ENCODE measurements around the gene GALNS. TPM values are rescaled to one million over a fixed set of nuclear protein-coding genes. Genes with fewer than 3 reads are reported as not detected.

Gene GALNS
- total RNA-seq, 1 experiment from 2014 or later, result 15.2 TPM

DNA sequence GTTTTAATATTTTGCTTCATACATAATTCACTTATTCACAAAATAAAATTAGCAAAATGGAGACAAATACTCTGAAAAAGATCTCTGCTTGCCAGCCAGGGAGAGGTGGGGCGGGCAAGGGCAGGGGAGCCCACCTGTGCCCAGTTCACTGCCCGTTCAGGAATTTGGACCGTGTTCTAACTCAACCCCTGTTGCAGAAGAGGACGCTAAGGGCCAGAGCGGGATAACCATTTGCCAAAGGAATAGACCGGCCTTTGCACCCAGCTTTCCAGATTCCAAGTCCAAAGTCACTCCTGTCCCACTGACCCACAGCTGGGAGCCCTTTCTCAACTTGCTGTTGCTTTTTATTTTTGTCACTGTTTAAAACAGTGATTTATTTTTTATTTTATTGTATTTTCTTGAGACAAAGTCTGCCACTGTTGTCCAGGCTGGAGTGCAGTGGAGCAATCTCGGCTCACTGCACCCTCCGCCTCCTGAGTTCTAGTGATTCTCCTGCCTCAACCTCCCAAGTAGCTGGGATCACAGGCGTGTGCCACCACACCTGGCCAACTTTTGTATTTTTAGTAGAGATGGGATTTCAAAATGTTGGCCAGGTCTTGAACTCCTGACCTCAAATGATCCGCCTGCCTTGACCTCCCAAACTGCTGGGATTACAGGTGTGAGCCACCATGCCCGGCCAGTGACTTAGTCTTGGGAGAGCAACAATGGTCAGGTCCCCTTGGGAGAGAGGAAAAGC is 69.0 kb downstream of the GALNS start:
- in situ Hi-C loops (cut with HindIII; ENCODE audit: low pct_unique_long_range_greater_than_20kb, low sequenced_read_pairs), result no loop called here
- no peak for DNase-seq (ENCODE audit: low read depth, low spot score)

DNA sequence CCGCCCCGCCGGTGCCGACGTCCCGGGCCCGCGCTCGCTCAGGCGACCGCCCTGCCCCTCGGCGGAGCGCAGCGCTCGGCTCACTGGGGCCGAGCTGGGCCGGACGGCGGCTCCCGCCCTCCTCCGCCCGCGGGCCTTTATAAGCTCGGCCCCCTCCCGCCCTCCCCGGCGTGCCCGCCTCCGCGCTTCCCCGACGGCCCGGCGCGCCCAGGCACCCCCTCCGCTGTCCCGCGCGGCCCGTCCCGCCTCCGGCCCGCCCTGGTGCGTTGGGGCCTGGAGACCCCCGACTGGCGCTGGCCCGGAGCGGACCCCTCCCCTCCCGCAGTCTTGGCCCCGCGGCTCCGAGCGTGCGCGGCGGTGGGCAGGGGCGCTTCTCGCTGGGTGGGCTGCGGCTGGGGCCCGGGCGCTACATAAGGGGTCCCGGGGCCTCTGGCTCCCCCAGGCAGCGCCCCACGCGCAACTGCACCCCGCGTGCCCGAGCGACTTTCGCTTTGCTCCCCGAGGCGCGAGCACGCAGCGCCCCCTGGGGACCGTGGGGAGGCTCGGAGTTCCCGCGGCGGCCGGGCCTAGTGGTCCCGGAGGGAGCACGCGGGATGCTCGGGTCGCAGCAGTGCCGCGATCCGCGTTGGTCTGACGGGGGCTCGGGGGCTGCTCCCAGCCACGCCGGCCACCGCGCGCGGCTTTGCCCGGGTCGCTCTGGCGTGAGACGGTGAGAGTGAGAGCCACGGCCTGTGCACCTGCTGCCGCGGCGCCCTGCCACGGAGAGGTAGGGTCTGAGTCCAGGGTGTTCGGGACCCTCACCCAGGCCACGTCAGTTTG is 71.4 kb downstream of the GALNS start, which contains the start of gene PIEZO1:
Gene PIEZO1 (minus strand): TSS at position 115 of the 819 bp plus-strand sequence. CDS start 256 bp downstream, outside the sequence.
- in situ Hi-C loops (cut with HindIII; ENCODE audit: low pct_unique_long_range_greater_than_20kb, low sequenced_read_pairs), result no loop called here
- peak; percentile 50 for DNase-seq (ENCODE audit: low read depth, low spot score)

DNA sequence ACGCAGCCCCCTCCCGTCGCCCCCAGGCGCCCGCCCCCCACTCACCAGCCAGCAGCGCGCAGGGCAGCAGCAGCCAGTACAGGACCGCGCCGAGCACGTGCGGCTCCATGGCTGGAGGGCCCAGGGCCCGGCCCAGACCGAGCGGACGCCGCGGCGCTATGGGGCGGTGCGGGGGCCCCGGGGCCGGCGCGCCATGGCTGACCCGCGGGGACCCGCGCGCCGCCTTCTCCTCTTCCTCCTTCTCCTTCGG is 72.0 kb downstream of the GALNS start:
- in situ Hi-C loops (cut with HindIII; ENCODE audit: low pct_unique_long_range_greater_than_20kb, low sequenced_read_pairs), result no loop called here
- DNase-seq (ENCODE audit: low read depth, low spot score), result no peak

DNA sequence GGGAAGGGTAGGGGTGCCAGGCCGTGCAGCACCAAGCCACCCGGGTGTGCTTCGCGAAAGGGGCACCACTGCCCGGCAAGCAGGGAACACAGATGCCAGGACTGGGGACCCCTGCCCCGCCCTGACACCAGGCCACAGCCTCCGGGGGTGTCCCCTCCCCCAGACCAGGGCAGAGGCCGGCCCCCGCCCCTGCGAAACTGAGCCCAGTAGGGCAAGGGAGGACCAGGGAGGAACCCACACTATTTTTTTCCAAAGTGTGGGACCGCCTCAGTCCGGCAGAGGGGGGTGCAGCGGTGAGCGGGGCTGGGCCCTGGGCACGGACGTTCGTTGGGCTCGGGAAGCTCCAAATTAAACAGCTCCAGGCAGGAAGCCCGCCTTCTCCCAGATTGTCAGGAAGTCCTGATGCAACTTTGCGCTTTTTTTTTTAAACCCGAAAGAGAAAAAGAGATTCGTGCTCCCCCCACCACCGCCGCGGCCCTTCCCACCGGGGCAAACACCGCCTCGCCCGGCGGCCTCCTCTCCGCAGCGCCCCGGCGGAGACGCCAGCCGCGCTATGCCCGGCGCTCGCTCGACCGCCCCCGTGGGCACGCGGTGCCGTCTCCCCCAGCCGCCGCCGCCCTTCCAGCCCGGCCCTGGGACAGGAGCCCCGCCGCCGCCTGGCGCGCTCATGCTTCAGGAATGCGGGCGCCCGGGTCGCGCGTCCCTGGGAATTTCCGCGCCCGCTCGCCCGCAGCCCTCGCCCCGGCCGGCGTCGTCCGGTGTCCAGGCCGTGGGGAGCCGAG is 72.5 kb downstream of the GALNS start:
- in situ Hi-C loops (cut with HindIII; ENCODE audit: low pct_unique_long_range_greater_than_20kb, low sequenced_read_pairs), result no loop called here
- DNase-seq (ENCODE audit: low read depth, low spot score), result peak; percentile 25

DNA sequence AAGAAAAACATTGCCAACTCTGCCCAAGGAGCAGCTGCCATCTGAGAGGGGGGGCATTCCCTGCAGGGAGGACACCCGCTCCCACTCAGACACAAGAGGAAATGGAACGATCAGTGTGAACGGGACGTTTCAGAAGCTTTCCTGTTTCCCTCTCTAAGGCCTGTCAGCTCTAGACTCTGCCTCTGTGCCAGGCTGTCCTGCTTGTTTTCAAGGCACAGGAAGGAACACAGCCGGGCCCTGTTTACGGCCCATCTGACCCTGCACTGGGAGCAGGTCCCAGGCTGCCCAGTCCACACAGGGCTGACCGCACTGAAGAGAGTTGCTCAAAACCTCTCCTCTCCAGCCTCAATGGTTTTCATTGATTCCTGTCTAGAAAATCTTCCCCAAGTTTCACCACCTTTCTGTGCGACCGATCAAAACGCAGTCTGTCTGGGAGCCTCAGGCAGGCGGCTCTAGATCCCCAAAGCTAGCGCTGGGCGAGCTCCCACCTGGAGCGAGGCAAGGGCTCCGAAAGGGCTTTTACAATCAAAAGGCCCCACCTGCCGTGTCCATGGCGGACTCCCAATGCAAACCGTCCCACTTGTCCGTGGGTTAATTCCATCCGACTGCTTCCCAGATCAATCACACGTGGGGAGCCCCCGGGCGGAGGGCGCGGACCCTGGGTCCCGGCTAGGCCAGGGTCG is 73.2 kb downstream of the GALNS start:
- in situ Hi-C loops (cut with HindIII; ENCODE audit: low pct_unique_long_range_greater_than_20kb, low sequenced_read_pairs), result no loop called here
- no peak for DNase-seq (ENCODE audit: low read depth, low spot score)

DNA sequence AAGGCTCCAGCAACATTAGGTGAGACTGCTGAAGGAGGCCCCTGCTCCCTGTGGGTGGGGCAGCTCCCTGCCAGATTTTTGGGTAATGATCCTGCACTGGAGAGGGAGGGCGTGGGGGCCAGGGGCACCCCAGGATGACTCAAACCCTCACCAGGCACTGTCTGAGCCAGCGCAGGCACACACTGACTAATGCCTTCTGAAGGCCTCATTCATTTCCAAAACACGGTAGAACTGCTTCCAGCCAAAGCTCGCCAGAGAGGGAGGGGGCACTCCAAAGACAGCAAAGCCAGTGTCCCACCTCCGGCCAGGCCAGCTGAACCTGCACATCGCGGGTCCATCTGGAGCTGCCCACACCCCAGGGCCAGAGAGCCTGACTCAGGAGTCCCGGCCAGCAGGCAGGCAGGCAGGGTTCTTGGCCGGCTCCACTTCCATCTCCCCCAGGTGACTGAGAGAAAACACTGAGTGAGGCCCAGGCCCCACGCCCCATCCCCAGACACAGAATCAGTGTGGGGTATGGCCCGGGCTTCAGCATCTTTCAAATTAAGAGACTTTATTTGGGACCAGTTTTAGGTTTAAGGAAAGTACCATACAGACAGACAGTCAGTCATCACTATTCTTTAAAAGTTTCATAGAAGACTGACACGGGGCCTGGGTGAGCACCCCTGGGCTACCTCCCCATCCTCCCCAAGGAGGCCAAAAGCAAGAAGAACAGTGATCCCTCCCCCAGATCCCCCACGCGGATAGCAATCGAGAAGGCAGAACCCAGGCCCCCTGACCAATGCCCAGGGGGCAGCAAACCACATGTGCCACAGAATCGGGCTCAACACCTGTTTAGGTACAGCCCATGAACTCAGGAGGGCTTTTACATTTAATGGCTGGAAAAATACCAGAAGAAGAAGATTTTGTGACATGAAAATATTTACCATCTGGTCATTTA is 74.0 kb downstream of the GALNS start:
- in situ Hi-C loops (cut with HindIII; ENCODE audit: low pct_unique_long_range_greater_than_20kb, low sequenced_read_pairs), result no loop called here
- DNase-seq (ENCODE audit: low read depth, low spot score), result no peak

DNA sequence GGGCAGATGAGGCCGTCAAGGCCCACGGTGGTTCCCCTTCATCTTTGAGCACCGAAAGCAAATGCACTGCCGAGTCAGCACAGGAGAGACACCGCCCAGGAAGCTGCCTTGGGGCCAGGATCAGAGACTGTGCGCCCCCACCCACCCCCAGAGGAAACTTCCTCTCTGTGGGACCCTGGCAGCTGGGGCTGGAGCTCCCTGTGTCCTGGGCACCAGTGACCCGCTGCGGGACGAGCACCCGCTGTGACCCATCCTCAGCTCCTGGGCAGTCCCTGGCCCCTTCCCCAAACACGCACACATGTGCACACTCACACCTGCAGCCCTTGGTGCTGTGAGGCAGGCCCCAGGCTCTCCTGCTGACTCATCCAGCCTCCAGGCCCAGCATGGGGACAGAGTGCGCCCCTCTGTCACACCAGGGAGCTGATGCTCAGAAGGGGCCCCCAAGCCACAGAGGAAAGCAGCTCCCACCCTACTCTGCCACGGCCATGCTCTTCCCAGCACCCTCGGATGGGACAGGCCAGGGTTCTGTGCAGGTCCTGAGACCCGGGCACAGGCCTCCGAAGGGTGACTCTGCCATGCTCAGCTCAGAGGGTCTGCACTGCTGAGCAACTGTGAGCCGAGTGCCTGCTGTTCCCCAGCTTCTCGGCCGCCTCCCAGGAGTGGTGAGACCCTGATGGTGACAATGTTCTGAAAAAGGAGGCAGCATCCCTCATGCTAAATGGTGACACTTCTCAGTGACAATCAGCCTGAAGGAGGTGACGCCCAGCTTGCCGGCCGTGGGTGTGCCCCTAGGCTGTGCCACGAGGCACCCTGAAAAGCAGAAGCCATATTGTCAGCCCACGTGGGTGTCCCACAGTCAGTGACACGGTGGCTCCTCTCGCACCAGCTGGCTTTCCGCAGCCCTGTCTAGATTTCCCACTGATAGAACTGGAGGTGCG is 75.3 kb downstream of the GALNS start:
- DNase-seq (ENCODE audit: low read depth, low spot score), result no peak
- in situ Hi-C loops (cut with HindIII; ENCODE audit: low pct_unique_long_range_greater_than_20kb, low sequenced_read_pairs), result no loop called here

DNA sequence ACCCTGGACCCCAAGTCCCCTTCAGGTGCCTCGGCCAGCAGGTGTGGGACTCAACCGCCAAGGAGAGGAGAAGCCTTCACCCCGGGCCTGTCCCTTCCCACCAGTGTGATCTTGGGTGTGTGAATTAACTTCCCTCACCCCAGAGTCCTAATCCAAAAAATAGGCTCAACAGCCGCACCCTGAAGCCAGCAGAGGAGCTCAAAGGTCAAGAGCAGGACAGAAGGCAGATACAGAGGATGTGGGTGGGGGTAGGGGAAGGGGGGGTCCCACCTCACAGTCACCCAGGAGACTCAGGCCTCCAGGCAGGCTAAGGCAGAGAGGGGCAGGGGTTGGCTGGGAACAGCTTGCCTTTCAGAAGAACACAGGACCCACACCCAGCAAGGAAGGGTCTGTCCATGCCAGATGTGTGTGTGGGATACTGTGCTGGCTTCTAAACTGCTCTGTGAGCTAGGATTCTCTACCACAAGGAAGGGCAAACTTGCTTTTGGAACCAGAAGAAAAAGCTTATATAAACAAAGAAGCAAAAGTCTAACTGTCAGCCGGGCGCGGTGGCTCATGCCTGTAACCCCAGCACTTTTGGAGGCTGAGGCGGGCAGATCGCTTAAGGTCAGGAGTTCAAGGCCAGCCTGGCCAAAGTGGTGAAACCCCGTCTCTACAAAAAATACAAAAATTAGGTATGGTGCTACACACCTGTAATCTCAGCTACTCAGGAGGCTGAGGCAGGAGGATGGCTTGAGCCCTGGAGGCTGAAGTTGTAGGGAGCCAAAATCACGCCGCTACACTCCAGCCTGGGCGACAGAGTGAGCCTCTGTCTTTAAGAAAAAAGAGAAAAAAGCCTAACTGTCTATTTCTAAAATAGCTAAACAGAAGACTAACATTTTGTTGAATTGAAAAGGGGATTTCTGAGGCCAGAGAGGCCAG is 76.3 kb downstream of the GALNS start:
- in situ Hi-C loops (cut with HindIII; ENCODE audit: low pct_unique_long_range_greater_than_20kb, low sequenced_read_pairs), result no loop called here
- no peak for DNase-seq (ENCODE audit: low read depth, low spot score)

DNA sequence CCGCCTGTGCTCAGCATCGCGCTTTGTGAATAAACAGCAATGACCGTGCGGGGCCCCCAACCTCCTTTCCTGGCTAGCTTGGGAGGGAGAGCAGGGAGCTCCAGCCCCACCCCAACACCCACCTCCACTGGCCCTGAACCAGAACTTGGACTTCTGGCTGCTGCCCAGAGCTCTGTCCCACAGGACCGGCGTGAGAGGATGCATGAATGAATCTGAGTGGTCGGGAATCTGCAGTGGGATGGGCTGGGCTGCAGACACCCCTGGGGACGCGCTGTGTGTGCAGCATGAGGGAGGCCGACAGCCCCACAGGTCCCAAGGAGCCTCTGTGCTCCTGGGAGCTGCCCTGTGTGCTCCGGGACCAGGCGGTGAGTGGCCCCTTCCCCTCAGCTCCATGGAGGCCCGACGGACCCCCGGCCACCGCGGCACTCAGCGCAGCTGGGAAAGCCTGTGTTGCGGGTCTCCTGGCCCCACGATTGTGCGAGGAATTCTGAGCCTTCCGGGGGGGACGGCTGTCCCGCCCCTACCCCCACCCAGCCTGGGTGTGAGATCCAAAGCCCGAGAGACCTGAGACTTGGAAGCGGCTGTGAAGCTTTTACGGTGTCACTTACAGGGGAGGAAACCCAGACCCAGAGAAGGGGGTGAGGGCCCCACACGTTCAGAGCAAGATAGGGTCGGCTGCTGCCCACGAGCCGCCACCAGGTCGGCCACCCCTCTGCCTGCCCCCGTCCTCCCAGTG is 77.2 kb downstream of the GALNS start:
- in situ Hi-C loops (cut with HindIII; ENCODE audit: low pct_unique_long_range_greater_than_20kb, low sequenced_read_pairs), result no loop called here
- DNase-seq (ENCODE audit: low read depth, low spot score), result no peak

DNA sequence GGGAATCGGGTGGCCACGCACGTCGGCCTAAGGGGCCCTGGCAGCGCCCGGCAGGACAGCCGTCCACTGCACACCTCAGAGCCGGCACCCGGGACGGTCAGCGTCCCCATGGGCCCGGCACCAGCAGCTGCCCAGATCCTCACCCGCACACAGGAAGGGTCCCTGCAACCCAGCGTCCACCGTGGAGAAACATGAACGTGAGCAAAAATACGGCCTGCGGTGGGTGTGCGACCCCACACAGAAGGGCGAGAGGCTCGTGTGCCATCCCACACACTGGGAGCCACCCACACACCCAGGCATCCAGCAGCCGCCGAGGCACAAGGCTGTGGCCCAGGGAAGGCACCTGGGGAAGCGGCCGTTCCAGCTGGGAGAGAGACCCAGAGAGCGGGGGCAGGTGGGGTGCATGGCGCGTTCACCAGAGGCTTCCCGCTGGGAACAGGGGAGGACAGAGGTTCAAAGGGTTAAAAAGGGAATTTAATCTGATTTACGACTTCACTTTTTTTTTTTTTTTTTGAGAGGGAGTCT is 78.1 kb downstream of the GALNS start:
- in situ Hi-C loops (cut with HindIII; ENCODE audit: low pct_unique_long_range_greater_than_20kb, low sequenced_read_pairs), result no loop called here
- DNase-seq (ENCODE audit: low read depth, low spot score), result no peak

DNA sequence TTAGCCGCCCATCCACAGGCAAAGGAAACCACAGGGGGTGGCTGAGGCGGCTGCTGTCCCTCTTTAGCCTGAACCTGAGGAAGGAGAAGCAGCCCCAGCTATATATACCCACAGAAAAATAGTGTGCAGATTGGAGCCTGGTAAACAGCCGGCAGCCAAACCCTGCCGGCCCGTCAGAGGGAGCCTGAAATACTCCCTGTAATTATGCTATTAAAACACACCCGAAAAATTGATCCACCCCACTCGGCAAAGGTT is 78.5 kb downstream of the GALNS start:
- in situ Hi-C loops (cut with HindIII; ENCODE audit: low pct_unique_long_range_greater_than_20kb, low sequenced_read_pairs), result no loop called here
- no peak for DNase-seq (ENCODE audit: low read depth, low spot score)

DNA sequence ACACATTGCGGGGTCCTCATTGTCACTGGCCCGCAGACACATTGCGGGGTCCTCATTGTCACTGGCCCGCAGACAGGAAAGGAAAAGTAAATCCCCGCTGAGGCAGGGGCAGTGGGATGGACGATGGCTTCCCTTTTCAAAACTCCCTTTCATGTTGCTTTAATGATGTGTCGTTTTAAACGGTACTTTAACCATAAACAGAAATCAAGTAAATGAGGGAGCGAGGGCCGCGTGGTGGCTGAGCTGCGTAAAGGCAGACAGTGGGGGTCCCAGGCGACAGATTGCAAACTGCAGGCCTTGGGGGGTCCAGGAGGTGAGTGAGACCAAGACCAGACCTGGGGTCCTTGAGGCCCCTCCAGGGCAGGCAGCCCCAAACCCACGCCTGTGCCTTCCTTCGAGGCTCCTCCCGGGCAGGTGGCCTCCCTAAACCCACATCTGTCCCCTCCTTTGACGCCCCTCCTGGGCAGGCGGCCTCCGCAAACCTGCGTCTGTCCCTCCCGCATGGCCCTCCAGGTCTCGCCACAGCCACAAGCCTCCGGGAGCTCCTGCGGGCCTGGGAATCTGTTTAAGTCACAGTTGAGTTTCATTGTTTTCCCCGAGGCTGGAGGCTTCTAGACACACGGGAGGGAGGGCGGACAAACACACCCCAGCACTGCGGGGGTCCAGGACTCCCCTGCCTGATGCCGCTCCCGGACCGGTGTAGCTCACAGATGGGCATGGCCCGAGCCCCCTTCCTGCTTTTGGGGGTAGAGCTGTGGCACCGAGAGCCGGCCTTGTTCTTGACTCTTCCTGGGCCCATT is 79.1 kb downstream of the GALNS start:
- DNase-seq (ENCODE audit: low read depth, low spot score), result no peak
- in situ Hi-C loops (cut with HindIII; ENCODE audit: low pct_unique_long_range_greater_than_20kb, low sequenced_read_pairs), result no loop called here

DNA sequence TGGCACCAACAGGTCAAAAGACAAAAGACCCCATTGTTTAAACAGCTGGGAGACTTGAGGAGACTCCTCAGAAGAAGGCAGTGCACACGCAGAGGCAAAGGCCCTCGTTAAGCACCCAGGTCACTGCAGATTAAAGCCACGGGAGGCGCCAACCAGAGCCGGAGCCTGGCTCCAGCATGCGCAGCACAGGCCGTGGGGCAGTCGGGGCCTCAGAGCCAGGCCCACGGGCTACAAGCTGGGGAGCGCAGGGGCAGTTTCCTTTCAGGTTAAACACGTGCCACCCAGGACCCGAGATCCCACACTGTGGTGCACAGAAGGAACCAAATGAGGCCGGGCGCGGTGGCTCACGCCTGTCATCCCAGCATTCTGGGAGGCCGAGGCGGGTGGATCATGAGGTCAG is 80.9 kb downstream of the GALNS start:
- in situ Hi-C loops (cut with HindIII; ENCODE audit: low pct_unique_long_range_greater_than_20kb, low sequenced_read_pairs), result no loop called here
- DNase-seq (ENCODE audit: low read depth, low spot score), result no peak

Data from SK-MEL-5 (cell line).